Suprapubic skin (tissue), 4 donors: Measurements from ENCODE around the gene WDFY2. TPM values are rescaled to one million over a fixed set of nuclear protein-coding genes. Genes with fewer than 3 reads are reported as not detected.

ENCODE experiments used
- DNase-seq, 2 donors: peaks; one replicate each; pipeline ENCODE4 v3.0.0-alpha.2; 2019; ENCODE audit warnings: low spot score in 2 of 2
- H3K27ac ChIP-seq: fragments of 200-600 bp; sonication (generic); one replicate; pipeline ENCODE4 v1.5.1; 2019
- H3K27me3 ChIP-seq: fragments of 200-600 bp; sonication (generic); one replicate; pipeline ENCODE4 v1.5.1; 2019
- H3K36me3 ChIP-seq: fragments of 200-600 bp; sonication (generic); one replicate; pipeline ENCODE4 v1.5.1; 2019
- H3K4me1 ChIP-seq: fragments of 200-600 bp; sonication (generic); one replicate; pipeline ENCODE4 v1.5.1; 2019
- H3K4me3 ChIP-seq: fragments of 200-600 bp; sonication (generic); one replicate; pipeline ENCODE4 v1.5.1; 2019; ENCODE audit warnings: mild to moderate bottlenecking
- H3K9me3 ChIP-seq: fragments of 200-600 bp; sonication (generic); one replicate; pipeline ENCODE4 v1.5.1; 2019
- EP300 ChIP-seq: sonication (generic); formaldehyde crosslinking; IDR thresholded peaks from one replicate; pipeline ENCODE4 v1.6.1; 2017; ENCODE audit warnings: antibody characterized with exemption
- POLR2A ChIP-seq, 2 donors: fragments of 450-650 bp; IDR thresholded peaks; one replicate each; pipeline ENCODE4 v1.6.1; 2017; ENCODE audit warnings: antibody characterized with exemption in 2 of 2, mild to moderate bottlenecking in 2 of 2, moderate library complexity in 2 of 2
- POLR2AphosphoS5 ChIP-seq, 3 donors: sonication (generic); formaldehyde crosslinking; IDR thresholded peaks; one replicate each; pipeline ENCODE4 v1.6.1; 2017; ENCODE audit warnings: antibody characterized with exemption in 3 of 3
- WGBS: methylation state at CpG from one replicate; pipeline ENCODE4 v1.1.5; 2018; 5-methylcytosine and 5-hydroxymethylcytosine counted together
- total RNA-seq, 4 donors: library from RNA; depleted of rRNA; stranded (reverse); fragments of >200 nt; gene quantifications; one replicate each; pipeline ENCODE4 v1.1.0, GENCODE V29; 2016
- TF ChIP-seq, protein P1 (sequence below), 2 donors: fragments of 200-600 bp in 1 of 2; fragments of 450-650 bp in 1 of 2; sonication (generic) in 1 of 2; IDR thresholded peaks; one replicate each; pipeline ENCODE4 v1.5.1; 2016 to 2019; ENCODE audit warnings: antibody characterized with exemption in 2 of 2, mild to moderate bottlenecking in 1 of 2, moderate library complexity in 1 of 2

WDFY2 gene
- total RNA-seq, 4 donors from 2014 or later = 35.3 to 99.2 (median 40.4) TPM

DNA sequence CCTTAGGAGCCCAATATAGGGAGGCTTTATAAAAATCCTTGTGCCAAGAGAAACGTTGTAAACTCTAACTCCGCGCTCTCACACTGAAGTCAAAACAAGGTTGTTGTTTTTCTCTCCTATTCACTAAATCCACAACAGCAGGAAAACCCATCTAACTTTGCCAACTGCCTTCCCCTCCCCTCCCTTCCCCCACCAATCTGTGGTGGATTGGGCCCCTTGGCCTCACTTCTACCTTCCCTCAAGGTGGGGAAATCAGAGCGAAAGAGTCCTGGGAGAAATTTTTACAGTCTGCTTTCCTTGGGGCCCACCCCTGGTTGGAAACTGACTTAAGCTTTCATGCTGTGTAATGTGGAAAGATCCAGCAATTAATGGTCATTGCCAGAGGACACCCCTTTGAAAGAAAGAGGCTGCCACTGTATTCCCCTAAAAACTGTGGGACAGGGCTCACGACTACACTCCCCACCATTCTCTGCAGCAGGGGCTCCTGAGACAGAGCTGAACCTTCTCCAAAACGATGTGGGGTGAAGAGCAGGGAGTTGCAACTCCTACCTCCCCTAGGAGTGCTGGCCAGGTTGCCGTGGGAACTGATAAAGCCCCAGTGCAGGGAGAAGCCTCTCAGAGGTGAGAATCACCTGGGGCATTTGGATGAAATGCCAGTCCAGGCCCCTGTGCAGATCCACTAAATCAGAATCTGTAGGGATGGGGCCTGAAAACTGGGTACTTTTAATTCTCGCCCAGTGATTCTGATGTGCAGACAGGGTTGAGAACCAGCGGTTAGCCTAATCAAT is 218.6 kb downstream of the WDFY2 start:
- peaks cover 60% of the 10 kb centered on the region for H3K4me1 ChIP-seq
- H3K4me3 ChIP-seq = peak overlapping the region; percentile 76
- peaks cover 4% of the 10 kb centered on the region for H3K36me3 ChIP-seq
- no peak for DNase-seq
- H3K27ac ChIP-seq = peak overlapping the region; percentile 99
- H3K27me3 ChIP-seq = no peaks in the 10 kb centered on the region
- H3K9me3 ChIP-seq = no peaks in the 10 kb centered on the region
- TF ChIP-seq EP300 (no peak), POLR2A (IDR thresholded peaks at IDR 0.05) (no peak), POLR2AphosphoS5 (IDR thresholded peaks at IDR 0.05) (no peak)
- TF ChIP-seq, protein P1, sequence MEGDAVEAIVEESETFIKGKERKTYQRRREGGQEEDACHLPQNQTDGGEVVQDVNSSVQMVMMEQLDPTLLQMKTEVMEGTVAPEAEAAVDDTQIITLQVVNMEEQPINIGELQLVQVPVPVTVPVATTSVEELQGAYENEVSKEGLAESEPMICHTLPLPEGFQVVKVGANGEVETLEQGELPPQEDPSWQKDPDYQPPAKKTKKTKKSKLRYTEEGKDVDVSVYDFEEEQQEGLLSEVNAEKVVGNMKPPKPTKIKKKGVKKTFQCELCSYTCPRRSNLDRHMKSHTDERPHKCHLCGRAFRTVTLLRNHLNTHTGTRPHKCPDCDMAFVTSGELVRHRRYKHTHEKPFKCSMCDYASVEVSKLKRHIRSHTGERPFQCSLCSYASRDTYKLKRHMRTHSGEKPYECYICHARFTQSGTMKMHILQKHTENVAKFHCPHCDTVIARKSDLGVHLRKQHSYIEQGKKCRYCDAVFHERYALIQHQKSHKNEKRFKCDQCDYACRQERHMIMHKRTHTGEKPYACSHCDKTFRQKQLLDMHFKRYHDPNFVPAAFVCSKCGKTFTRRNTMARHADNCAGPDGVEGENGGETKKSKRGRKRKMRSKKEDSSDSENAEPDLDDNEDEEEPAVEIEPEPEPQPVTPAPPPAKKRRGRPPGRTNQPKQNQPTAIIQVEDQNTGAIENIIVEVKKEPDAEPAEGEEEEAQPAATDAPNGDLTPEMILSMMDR (IDR thresholded peaks at IDR 0.05) = no peak
- WGBS = 46% methylated on average over 9 of the region's 9 CpGs

DNA sequence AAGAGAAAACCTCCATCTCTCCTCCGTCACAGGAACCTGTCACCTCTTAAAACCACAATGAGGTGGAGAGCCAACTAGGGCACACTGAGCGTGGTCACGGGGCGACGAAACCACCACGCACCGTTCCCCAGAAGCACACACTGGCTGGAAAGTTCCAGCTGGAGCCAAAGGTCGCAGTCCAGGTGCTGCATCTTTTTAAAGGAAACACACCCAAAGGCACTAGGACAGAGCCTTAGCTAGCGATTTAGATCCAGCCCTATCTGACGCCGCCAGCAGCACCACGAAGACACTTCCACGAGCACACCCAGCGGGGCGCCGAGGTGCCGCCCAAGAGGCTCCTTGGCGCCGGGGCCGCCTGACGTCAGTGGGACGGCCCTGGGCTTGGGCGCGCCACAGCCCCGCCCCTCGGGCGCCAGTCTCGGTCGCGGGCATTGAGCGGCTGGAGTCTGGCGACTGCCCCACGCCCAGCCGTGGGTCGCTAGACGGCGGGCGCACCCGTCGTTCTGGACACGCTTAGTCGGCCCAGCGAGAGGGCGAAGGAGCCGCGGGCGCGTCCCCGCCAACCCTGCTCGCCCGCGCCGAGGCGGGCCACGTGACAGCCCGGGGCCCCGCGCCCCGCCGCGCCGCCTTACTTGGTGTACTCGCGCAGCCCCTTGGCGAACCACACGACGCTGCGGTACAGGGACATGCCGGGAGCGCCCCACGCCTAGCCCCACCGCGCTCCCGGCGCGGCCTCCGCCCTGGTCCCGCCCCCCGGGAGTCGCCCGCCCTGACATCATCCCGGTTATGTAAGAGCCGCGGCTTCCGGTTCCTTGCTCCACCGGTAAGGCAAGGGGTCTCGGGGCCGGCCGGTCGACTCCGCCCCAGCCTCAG is 219.4 kb downstream of the WDFY2 start, which contains the start of gene DHRS12:
Gene DHRS12, minus strand, starts transcription at position 742 of the 873 bp plus-strand sequence. CDS start 4,504 bp downstream, outside the sequence.
- WGBS = 0% methylated on average over 27 of the region's 91 CpGs
- Histone ChIP-seq H3K9me3 (no peaks in the 10 kb centered on the region), H3K27ac (peak within 1 kb of the TSS; percentile 99), H3K27me3 (no peaks in the 10 kb centered on the region), H3K4me3 (peak within 1 kb of the TSS; percentile 76), H3K36me3 (no peaks in the 10 kb centered on the region), H3K4me1 (peaks cover 58% of the 10 kb centered on the region)
- TF ChIP-seq EP300 = no peak
- peak in 1 of 2 donors; percentile 91 for TF ChIP-seq POLR2A (IDR thresholded peaks at IDR 0.05)
- peak in 2 of 3 donors; percentile 60 to 69 for TF ChIP-seq POLR2AphosphoS5 (IDR thresholded peaks at IDR 0.05)
- DNase-seq = peak; percentile 95 to 97

DNA sequence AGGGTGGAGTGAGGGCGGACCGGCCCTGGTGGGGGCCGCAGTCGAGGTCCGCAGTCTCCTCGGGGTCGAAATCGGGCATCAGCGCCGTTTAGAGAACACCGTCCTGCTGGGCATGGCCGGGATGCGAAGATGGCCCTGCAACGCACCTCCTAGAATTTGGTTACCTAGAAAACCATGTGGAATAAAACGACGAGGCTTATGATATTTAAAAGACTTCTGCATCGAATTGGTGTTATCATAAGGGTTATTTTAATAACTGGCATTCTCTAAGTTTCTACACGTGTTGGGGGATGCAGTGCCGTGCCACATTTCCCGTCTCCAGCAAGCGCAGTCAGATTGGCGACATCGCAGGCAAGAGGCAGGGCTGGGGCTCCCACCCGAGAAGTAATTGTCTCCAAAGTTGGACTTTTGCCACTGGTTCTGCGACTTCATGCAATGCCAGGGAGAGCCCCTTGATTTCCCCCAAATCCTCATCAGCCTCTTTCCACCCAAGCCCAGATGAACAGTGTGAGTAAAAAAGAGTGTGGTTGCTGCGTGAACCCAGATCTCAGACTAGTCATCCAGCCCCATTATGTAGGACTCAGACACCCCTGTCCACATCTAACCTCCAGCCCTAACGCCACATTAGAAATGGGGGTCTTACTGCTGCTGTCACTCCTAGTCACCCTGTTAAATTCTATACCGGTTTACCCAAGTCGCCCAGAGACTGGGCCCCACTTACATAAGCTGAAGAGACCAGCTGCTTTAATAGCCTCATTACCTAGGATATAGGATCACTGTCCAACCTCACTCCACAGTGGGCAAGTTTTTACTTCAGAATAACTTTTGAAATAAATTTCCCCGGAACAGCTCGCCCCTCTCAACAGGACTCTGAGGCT is 220.3 kb downstream of the WDFY2 start:
- peak in 1 of 2 donors; percentile 71 for DNase-seq

DNA sequence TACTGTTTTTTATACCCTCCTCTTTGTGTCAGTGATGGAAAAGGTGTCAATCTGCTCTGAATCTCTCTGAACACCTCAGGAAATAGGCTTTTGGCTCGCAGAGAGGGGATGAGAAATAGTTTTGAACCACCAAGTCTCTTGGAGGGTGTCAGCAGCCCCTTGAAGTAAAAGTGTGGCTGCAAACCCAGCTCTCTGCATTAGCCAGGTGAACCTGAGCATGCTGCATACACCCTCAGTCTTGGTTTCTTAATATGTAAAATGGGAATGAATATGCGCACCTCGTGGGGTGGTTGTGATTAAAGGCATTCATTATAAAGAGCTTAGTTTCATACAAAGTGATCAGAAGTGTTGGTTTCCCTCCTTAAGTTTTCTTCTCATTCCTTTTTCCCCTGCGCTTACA is 221.1 kb downstream of the WDFY2 start:
- H3K27ac ChIP-seq = peak overlapping the region; percentile 99
- H3K4me1 ChIP-seq = peaks cover 56% of the 10 kb centered on the region
- TF ChIP-seq, protein P1 (IDR thresholded peaks at IDR 0.05) = no peak
- TF ChIP-seq POLR2AphosphoS5 (IDR thresholded peaks at IDR 0.05) = no peak
- no peak for TF ChIP-seq EP300
- no peak for TF ChIP-seq POLR2A (IDR thresholded peaks at IDR 0.05)
- 92% methylated on average over 4 of the region's 4 CpGs for WGBS
- H3K27me3 ChIP-seq = no peaks in the 10 kb centered on the region
- H3K36me3 ChIP-seq = no peaks in the 10 kb centered on the region
- DNase-seq = no peak
- H3K9me3 ChIP-seq = no peaks in the 10 kb centered on the region
- H3K4me3 ChIP-seq = peak overlapping the region; percentile 76

More for the DNA sequence above, 220.3 kb downstream of the WDFY2 start:
- no peaks in the 10 kb centered on the region for H3K9me3 ChIP-seq
- H3K27me3 ChIP-seq = no peaks in the 10 kb centered on the region
- 20% methylated on average over 21 of the region's 31 CpGs for WGBS
- no peaks in the 10 kb centered on the region for H3K36me3 ChIP-seq
- H3K27ac ChIP-seq = peak overlapping the region; percentile 99
- no peak for TF ChIP-seq EP300
- TF ChIP-seq, protein P1 (IDR thresholded peaks at IDR 0.05) = no peak
- peak in 2 of 3 donors; percentile 1 to 70 for TF ChIP-seq POLR2AphosphoS5 (IDR thresholded peaks at IDR 0.05)
- TF ChIP-seq POLR2A (IDR thresholded peaks at IDR 0.05) = peak in 1 of 2 donors; percentile 2
- H3K4me1 ChIP-seq = peaks cover 58% of the 10 kb centered on the region
- peak overlapping the region; percentile 76 for H3K4me3 ChIP-seq

DNA sequence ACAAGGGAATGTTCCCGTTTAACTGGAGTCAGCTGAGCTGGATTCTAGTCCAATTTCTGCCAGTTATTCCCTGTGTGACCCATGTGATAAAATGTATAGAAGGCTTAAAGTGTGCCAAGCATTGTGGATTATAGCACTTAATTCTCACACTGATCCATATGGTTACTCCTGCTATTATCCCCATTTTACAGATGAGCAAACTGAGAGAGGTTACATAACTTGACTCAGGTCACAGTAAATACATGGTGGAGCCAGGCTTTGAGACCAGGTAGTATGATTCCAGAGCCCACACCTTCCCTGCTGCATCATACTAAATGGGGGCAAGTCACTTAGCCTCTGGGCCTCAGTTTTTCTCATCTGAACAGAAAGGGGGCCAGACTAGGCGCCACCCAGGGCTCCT is 221.7 kb downstream of the WDFY2 start:
- Histone ChIP-seq H3K9me3 (no peaks in the 10 kb centered on the region), H3K27me3 (no peaks in the 10 kb centered on the region), H3K4me1 (peaks cover 50% of the 10 kb centered on the region), H3K27ac (no peak overlapping the region), H3K4me3 (no peak overlapping the region), H3K36me3 (no peaks in the 10 kb centered on the region)
- TF ChIP-seq POLR2A (IDR thresholded peaks at IDR 0.05) = no peak
- no peak for TF ChIP-seq EP300
- TF ChIP-seq, protein P1 (IDR thresholded peaks at IDR 0.05) = no peak
- no peak for TF ChIP-seq POLR2AphosphoS5 (IDR thresholded peaks at IDR 0.05)
- no peak for DNase-seq
- 85% methylated on average over 2 of the region's 2 CpGs for WGBS
